ENCODE measurements around the gene TENT5A.

DNA sequence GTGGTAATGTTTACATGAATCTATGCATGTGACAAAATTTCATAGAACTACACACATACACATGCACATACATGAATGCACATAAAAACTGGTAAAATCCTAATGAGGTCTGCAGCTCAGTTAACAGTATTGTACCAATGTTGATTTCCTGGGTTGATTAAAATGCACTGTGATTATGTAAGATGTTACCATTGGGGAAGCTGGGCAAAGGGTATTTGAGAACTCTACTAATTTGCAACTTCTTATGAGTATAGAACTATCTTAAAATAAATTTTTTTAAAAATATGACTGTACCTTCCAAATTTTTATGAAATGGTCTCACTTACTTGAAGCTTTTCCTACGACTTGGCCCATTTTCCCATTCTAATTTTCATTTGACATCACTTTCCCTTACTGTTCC is 43.4 kb upstream of the TENT5A start:
- TF ChIP-seq, protein P1, sequence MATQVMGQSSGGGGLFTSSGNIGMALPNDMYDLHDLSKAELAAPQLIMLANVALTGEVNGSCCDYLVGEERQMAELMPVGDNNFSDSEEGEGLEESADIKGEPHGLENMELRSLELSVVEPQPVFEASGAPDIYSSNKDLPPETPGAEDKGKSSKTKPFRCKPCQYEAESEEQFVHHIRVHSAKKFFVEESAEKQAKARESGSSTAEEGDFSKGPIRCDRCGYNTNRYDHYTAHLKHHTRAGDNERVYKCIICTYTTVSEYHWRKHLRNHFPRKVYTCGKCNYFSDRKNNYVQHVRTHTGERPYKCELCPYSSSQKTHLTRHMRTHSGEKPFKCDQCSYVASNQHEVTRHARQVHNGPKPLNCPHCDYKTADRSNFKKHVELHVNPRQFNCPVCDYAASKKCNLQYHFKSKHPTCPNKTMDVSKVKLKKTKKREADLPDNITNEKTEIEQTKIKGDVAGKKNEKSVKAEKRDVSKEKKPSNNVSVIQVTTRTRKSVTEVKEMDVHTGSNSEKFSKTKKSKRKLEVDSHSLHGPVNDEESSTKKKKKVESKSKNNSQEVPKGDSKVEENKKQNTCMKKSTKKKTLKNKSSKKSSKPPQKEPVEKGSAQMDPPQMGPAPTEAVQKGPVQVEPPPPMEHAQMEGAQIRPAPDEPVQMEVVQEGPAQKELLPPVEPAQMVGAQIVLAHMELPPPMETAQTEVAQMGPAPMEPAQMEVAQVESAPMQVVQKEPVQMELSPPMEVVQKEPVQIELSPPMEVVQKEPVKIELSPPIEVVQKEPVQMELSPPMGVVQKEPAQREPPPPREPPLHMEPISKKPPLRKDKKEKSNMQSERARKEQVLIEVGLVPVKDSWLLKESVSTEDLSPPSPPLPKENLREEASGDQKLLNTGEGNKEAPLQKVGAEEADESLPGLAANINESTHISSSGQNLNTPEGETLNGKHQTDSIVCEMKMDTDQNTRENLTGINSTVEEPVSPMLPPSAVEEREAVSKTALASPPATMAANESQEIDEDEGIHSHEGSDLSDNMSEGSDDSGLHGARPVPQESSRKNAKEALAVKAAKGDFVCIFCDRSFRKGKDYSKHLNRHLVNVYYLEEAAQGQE (IDR thresholded peaks at IDR 0.05; ENCODE audit: insufficient read depth in 1 of 2, low read depth in 2 of 2, low read length in 2 of 2), result no peak
- TF ChIP-seq POLR2AphosphoS5 (IDR thresholded peaks at IDR 0.05; ENCODE audit: low read depth, low read length) (no peak), SIN3A (IDR thresholded peaks at IDR 0.05; ENCODE audit: borderline replicate concordance, insufficient read depth, low read length) (no peak)

Data from PFSK-1 (cell line).